Measurements from ENCODE around the gene MAP3K7.

Gene MAP3K7

GRCh38 chr6:90480666-90481065 is 106.2 kb downstream of the MAP3K7 start:
- no peak for DNase-seq

DNA sequence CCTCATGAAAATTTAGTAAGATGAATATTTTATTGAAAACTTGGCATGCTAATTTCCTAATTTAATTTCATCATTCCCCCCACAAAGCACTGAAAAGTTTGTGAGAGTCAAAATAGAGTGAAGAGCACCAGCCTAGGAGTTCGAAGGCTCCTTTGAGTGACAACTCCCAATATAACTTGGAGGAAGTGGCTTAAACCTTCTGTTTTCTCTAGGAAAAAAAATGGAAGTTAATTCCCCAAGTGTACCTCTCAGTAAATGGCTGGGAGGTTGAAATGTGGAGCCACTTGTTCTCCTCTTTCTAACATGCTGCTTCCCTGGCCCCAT is 107.3 kb downstream of the MAP3K7 start:
- no peak for DNase-seq

- peak; percentile 75 to 83 for DNase-seq
Measured at GRCh38 chr6:90478789-90479602, 107.9 kb downstream of the MAP3K7 start.

DNA sequence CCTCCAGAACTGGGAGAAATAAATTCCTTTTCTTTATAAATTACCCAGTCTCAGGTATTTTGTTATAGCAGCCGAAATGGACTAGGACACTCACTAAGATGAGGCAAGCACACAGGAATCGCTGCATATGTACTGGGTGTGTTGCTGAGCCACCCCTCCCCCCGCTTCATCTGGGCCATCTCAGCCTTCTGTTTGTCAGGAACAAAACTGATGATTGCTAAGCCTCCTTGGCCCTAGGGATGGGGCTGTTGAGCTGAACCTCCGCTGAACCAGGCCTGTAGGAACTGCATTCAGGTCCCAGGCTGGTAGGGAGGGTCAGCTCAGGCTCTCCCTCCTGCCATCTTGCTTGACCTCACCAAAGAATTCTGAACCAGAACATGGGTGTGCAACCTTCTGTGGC is 108.6 kb downstream of the MAP3K7 start:
- no peak for DNase-seq

GRCh38 chr6:90477366-90477765 is 109.5 kb downstream of the MAP3K7 start:
- no peak for DNase-seq

DNA sequence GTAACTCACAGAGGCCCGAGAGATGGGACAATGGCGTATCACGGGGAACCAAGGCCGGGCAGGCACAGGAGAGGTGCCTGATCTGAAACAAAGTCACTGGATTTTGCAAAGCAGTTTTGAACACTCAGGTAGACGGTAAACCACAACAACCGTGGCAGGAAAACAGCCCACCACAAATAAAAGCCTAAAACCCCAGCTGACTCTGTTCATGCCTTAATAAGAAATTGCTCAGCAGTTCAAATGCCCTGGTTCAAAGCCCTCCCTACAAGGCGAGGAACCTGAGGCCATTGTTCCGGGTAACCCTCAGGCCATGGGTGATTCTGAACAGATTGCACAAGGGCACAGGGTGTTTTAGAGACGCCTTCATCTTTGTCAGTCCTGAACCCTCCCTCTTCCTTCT is 114.2 kb downstream of the MAP3K7 start:
- no peak for DNase-seq

DNA sequence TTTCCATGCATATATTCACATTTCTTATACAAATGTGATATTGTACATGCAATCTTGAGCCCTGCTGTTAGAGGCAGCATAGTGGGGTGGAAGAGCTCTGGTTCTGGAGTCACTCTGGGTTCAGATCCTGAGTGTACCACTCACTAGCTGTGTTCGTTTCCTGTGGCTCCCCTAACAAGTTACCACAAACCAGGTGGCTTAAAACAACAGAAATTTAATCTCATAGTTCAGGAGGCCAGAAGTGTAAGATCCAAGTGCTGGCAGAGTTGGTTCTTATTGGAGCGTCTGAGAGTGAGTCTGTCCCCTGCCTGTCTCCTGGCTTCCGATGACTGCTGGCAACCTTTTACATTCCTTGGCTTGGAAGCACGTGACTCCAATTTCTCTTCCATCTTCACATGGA is 115.6 kb downstream of the MAP3K7 start:
- DNase-seq = no peak

DNA sequence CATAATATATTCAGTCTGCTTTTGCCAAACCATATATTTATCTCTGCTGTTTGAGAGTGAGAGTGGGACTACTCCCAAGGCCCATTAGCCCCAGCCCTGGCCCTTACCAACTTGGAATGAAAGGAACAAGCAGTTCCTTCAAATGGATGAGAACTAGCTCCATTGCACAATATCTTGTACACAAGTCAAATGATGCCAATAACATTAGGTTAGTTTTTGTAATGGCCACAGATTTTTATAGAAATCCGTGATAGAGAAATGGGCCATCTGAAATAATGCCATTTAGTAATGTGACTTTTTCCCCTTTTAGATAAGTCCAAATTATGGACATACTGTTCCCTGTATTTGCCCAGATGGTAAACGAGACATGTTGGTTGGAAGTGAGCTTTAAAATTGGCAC is 117.0 kb downstream of the MAP3K7 start:
- no peak for DNase-seq

- no peak for DNase-seq
Measured at GRCh38 chr6:90468859-90469258, 118.0 kb downstream of the MAP3K7 start.

DNA sequence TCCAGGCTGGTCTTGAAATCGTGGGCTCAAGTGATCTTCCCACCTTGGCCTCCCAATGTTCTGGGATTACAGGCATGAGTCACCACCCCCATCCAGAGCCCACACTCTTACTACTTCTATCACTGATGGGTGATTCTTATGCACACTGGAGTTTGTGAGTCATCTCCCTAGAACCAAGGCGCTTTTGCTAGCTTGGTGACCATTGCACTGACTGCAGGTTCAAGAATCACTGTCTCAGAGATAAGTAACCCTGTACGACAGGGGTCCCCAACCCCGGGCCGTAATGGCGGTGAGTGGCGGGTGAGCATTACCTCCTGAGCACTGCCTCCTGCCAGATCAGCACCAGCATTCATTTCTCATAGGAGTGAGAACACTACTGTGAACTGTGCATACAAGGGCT is 118.8 kb downstream of the MAP3K7 start:
- no peak for DNase-seq

DNA sequence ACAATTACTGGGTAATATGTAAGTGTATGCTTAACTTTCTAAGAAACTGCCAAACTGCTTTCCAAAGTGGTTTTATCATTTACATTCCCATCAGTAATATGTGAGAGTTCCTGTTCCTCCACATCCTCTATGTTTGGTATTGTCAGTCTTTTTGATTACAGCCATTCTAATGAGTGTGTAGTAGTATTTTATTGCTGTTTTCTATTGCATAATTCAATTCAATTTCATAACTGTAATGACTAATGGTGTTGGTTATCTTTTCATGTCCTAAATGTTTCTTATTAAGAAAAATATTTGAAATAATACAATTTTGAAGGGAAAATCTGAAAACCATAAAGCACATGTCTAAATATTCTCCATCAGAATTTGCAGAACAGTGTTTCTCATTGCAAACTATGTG is 119.3 kb downstream of the MAP3K7 start:
- DNase-seq = no peak

DNA sequence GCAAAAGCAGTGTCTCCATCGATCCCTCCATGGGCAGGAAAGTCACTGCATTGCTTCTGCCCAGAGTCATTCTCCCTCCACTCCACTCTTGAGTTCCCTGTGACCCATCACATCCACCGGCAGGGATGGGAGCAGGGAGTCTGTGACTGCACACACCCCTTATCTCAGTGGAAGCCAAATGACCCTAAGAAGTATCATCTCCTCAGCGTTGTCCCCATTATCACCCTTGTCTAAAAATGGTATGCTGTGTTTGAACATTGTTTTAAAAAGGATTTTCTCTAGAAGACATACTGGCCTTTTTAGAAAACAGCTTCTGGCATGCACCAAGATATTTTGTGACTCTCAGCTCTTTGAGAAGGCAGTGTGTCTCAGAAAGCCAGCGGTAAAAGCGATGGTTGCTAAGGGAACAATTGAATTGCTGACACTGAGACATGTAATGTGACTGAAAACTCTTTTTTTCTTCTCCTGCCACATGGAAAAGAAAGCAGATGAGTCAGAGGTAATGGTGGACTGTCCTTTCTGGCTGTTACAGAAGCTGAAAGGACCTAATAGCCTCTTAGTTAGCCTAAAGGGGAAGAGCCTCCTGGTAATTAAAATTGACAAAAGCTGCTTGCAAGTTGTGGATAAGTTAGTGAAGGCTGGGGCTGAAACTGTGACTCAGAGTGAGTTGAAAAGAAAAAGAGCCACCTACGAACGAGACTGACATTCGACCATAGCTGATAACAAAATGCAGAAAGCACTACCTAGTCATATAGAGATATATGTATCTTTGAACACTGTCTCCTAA is 120.5 kb downstream of the MAP3K7 start:
- no peak for DNase-seq

DNA sequence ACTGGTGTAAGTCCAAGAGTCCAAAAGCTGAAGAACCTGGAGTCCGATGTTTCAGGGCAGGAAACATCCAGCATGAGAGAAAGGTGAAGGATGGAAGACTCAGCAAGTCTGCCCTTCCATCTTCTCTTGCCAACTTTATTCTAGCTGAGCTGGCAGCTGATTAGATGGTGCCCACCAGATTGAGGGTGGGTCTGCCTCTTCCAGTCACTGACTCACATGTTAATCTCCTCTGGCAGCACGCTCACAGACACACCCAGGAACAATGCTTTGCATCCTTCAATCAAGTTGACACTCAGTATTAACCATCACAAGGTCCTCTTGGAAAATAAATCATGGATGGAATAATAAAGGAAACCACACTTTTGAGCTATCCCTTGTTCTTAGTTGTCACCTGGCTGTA is 121.2 kb downstream of the MAP3K7 start:
- DNase-seq = no peak

GRCh38 chr6:90464507-90464906 is 122.4 kb downstream of the MAP3K7 start:
- no peak for DNase-seq

DNA sequence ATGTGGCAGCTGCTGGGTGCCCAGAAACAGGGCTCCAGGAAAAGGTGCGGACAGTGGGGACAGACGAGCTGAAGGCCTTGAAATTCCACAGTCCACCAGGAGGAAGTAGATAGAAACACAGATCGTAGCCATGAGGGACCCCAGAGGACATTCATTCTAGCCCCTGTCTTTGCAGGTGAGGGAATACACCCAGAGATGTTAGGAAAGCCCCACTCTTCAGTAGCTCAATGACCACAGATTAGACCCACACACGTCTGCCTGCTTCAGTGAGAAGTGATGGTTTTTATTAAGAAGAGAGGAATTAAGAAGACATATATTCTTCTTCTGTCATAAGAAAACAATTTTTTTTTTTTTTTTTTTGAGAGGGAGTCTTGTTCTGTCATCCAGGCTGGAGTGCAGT is 123.0 kb downstream of the MAP3K7 start:
- no peak for DNase-seq
